ENCODE data around the gene FBXO5. TPM values are rescaled to one million over a fixed set of nuclear protein-coding genes. Genes with fewer than 3 reads are reported as not detected.
A peak's percentile ranks its signal among the peaks of the same experiment; 100 is the strongest.

The FBXO5 gene
- total RNA-seq, 1 donor from 2014 or later = 7.3 TPM

GRCh38 chr6:153016846-153017245 lies 34.0 kb upstream of the FBXO5 start:
- Mint-ChIP-seq H3K27ac (ENCODE audit: unreplicated experiment) (no peak overlapping the region), H3K4me3 (ENCODE audit: unreplicated experiment) (no peak overlapping the region), H3K36me3 (ENCODE audit: low read depth) (no peaks in the 10 kb centered on the region), H3K9me3 (ENCODE audit: low read depth) (no peaks in the 10 kb centered on the region), H3K4me1 (ENCODE audit: low read depth) (peaks cover 13% of the 10 kb centered on the region), H3K27me3 (ENCODE audit: low read depth) (no peaks in the 10 kb centered on the region)
- no peak for DNase-seq (ENCODE audit: low spot score)
- no peak for TF ChIP-seq CTCF (IDR thresholded peaks at IDR 0.05)

GRCh38 chr6:153015094-153015640 lies 32.3 kb upstream of the FBXO5 start:
- no peak overlapping the region for H3K27ac Mint-ChIP-seq (ENCODE audit: unreplicated experiment)
- no peak overlapping the region for H3K4me3 Mint-ChIP-seq (ENCODE audit: unreplicated experiment)
- H3K36me3 Mint-ChIP-seq (ENCODE audit: low read depth) = no peaks in the 10 kb centered on the region
- peaks cover 13% of the 10 kb centered on the region for H3K4me1 Mint-ChIP-seq (ENCODE audit: low read depth)
- TF ChIP-seq CTCF (IDR thresholded peaks at IDR 0.05) = no peak
- no peak for DNase-seq (ENCODE audit: low spot score)
- H3K27me3 Mint-ChIP-seq (ENCODE audit: low read depth) = no peaks in the 10 kb centered on the region
- H3K9me3 Mint-ChIP-seq (ENCODE audit: low read depth) = no peaks in the 10 kb centered on the region

GRCh38 chr6:153013438-153013837 lies 30.6 kb upstream of the FBXO5 start:
- no peaks in the 10 kb centered on the region for H3K27me3 Mint-ChIP-seq (ENCODE audit: low read depth)
- TF ChIP-seq CTCF (IDR thresholded peaks at IDR 0.05) = no peak
- H3K4me3 Mint-ChIP-seq (ENCODE audit: unreplicated experiment) = no peak overlapping the region
- H3K4me1 Mint-ChIP-seq (ENCODE audit: low read depth) = peaks cover 13% of the 10 kb centered on the region
- DNase-seq (ENCODE audit: low spot score) = no peak
- no peaks in the 10 kb centered on the region for H3K9me3 Mint-ChIP-seq (ENCODE audit: low read depth)
- H3K36me3 Mint-ChIP-seq (ENCODE audit: low read depth) = no peaks in the 10 kb centered on the region
- no peak overlapping the region for H3K27ac Mint-ChIP-seq (ENCODE audit: unreplicated experiment)

- Mint-ChIP-seq H3K27me3 (ENCODE audit: low read depth) (no peaks in the 10 kb centered on the region), H3K27ac (ENCODE audit: unreplicated experiment) (peak overlapping the region; percentile 41), H3K4me1 (ENCODE audit: low read depth) (peaks cover 13% of the 10 kb centered on the region), H3K4me3 (ENCODE audit: unreplicated experiment) (no peak overlapping the region), H3K9me3 (ENCODE audit: low read depth) (no peaks in the 10 kb centered on the region), H3K36me3 (ENCODE audit: low read depth) (no peaks in the 10 kb centered on the region)
- no peak for DNase-seq (ENCODE audit: low spot score)
- TF ChIP-seq CTCF (IDR thresholded peaks at IDR 0.05) = no peak
Observed at GRCh38 chr6:153012856-153013255, 30.0 kb upstream of the FBXO5 start.

GRCh38 chr6:153003366-153003690 lies 20.5 kb upstream of the FBXO5 start:
- peaks cover 34% of the 10 kb centered on the region for H3K4me1 Mint-ChIP-seq (ENCODE audit: low read depth)
- H3K27me3 Mint-ChIP-seq (ENCODE audit: low read depth) = no peaks in the 10 kb centered on the region
- no peaks in the 10 kb centered on the region for H3K9me3 Mint-ChIP-seq (ENCODE audit: low read depth)

More at GRCh38 chr6:153003366-153003690, 20.5 kb upstream of the FBXO5 start:
- Mint-ChIP-seq H3K4me3 (ENCODE audit: unreplicated experiment) (peak overlapping the region; percentile 92), H3K36me3 (ENCODE audit: low read depth) (peaks cover 3% of the 10 kb centered on the region), H3K27ac (ENCODE audit: unreplicated experiment) (peak overlapping the region; percentile 94)
- no peak for DNase-seq (ENCODE audit: low spot score)
- TF ChIP-seq CTCF (IDR thresholded peaks at IDR 0.05) = no peak

Data from chondrocyte (in vitro differentiated cells).